Activated B cell treated with CpG ODN at 0.5 μM for 24 hours (primary cell): Measurements from ENCODE around the gene CASTOR2. TPM values are rescaled to one million over a fixed set of nuclear protein-coding genes. Genes with fewer than 3 reads are reported as not detected.
"Not testable (repeated sequence)": the region's sequence is repeated elsewhere in the genome, so short reads cannot be mapped to it uniquely, and the experiment has no call there.

ENCODE experiments used
- ATAC-seq: fragments of 200-7000 bp; cut with Tn5 transposase; one replicate; pipeline ENCODE4 v1.10.0; 2021; ENCODE audit warnings: low read depth, mild to moderate bottlenecking, moderate library complexity
- CTCF ChIA-PET: fragments of 350-600 bp; sonication (Branson Sonifier 250); formaldehyde crosslinking; loops from one replicate; lab custom pipeline; 2021; ENCODE audit warnings: antibody characterized with exemption; lab: Charles Lee
- POLR2A ChIA-PET: fragments of 350-600 bp; sonication (Branson Sonifier 250); formaldehyde crosslinking; loops from one replicate; lab custom pipeline; 2021; ENCODE audit warnings: antibody characterized with exemption; lab: Charles Lee
- DNase-seq: peaks from one replicate; pipeline ENCODE4 v3.0.0; 2022
- H3K27ac Mint-ChIP-seq: one replicate; pipeline ENCODE4 v1.8.0; 2020; ENCODE audit warnings: mixed read lengths
- H3K27me3 Mint-ChIP-seq: one replicate; pipeline ENCODE4 v1.8.0; 2021; ENCODE audit warnings: mixed read lengths
- H3K36me3 Mint-ChIP-seq: one replicate; pipeline ENCODE4 v1.8.0; 2021; ENCODE audit warnings: low read depth, mixed read lengths
- H3K4me1 Mint-ChIP-seq: one replicate; pipeline ENCODE4 v1.8.0; 2021; ENCODE audit warnings: mixed read lengths
- H3K4me3 Mint-ChIP-seq: one replicate; pipeline ENCODE4 v1.8.0; 2020; ENCODE audit warnings: mild to moderate bottlenecking, mixed read lengths
- H3K9me3 Mint-ChIP-seq: one replicate; pipeline ENCODE4 v1.8.0; 2020; ENCODE audit warnings: mixed read lengths
- CTCF ChIP-seq: fragments of 200-600 bp; IDR thresholded peaks from one replicate; pipeline ENCODE4 v1.8.0; 2022; ENCODE audit warnings: antibody characterized with exemption, mild to moderate bottlenecking
- intact Hi-C: fragments of 100-400 bp; cut with micrococcal nuclease; formaldehyde crosslinking; loops from one replicate; pipeline ENCODE4 v1.15.1; 2024
- total RNA-seq: library from RNA; stranded (reverse); gene quantifications from 2 replicates; pipeline ENCODE4 v1.2.3, GENCODE V29; 2022

Gene CASTOR2
- total RNA-seq, 1 donor from 2014 or later = 0.73 TPM

GRCh38 chr7:74997811-74998210 lies 33.3 kb downstream of the CASTOR2 start:
- H3K9me3 Mint-ChIP-seq, ATAC-seq, H3K4me3 Mint-ChIP-seq, H3K4me1 Mint-ChIP-seq, H3K27ac Mint-ChIP-seq, H3K27me3 Mint-ChIP-seq, DNase-seq, intact Hi-C loops, POLR2A ChIA-PET, CTCF ChIA-PET, H3K36me3 Mint-ChIP-seq: not testable (repeated sequence)

GRCh38 chr7:75001356-75001755 lies 36.9 kb downstream of the CASTOR2 start:
- intact Hi-C loops, H3K4me1 Mint-ChIP-seq, H3K36me3 Mint-ChIP-seq, ATAC-seq, CTCF ChIA-PET, H3K27me3 Mint-ChIP-seq, H3K9me3 Mint-ChIP-seq, DNase-seq, H3K27ac Mint-ChIP-seq, H3K4me3 Mint-ChIP-seq, POLR2A ChIA-PET: not testable (repeated sequence)

- no peaks in the 10 kb centered on the region for H3K9me3 Mint-ChIP-seq
- ATAC-seq (no peak), DNase-seq (no peak)
- intact Hi-C loops = no loop called here
- no peaks in the 10 kb centered on the region for H3K27me3 Mint-ChIP-seq
- CTCF ChIA-PET = no interaction called here
- TF ChIP-seq CTCF = no peak
- no peaks in the 10 kb centered on the region for H3K4me1 Mint-ChIP-seq
- no peaks in the 10 kb centered on the region for H3K36me3 Mint-ChIP-seq
- no peak overlapping the region for H3K4me3 Mint-ChIP-seq
- no peak overlapping the region for H3K27ac Mint-ChIP-seq
- POLR2A ChIA-PET = no interaction called here
Measured at GRCh38 chr7:75010036-75010435, 45.5 kb downstream of the CASTOR2 start.

GRCh38 chr7:75017832-75018231 lies 53.3 kb downstream of the CASTOR2 start:
- Mint-ChIP-seq H3K27me3 (no peaks in the 10 kb centered on the region), H3K36me3 (no peaks in the 10 kb centered on the region), H3K9me3 (no peaks in the 10 kb centered on the region), H3K4me1 (no peaks in the 10 kb centered on the region), H3K4me3 (no peak overlapping the region), H3K27ac (no peak overlapping the region)
- ChIA-PET POLR2A (no interaction called here), CTCF (no interaction called here)
- intact Hi-C loops = no loop called here
- TF ChIP-seq CTCF = no peak
- DNase-seq (no peak), ATAC-seq (no peak)

- ATAC-seq (no peak), DNase-seq (no peak)
- H3K27me3 Mint-ChIP-seq = no peaks in the 10 kb centered on the region
- H3K27ac Mint-ChIP-seq = no peak overlapping the region
- TF ChIP-seq CTCF = no peak
- intact Hi-C loops = no loop called here
- H3K4me1 Mint-ChIP-seq = no peaks in the 10 kb centered on the region
- no peaks in the 10 kb centered on the region for H3K36me3 Mint-ChIP-seq
- CTCF ChIA-PET = no interaction called here
- H3K9me3 Mint-ChIP-seq = no peaks in the 10 kb centered on the region
- no peak overlapping the region for H3K4me3 Mint-ChIP-seq
- POLR2A ChIA-PET = no interaction called here
Measured at GRCh38 chr7:75018570-75019364, 54.3 kb downstream of the CASTOR2 start.

GRCh38 chr7:75019800-75020199 lies 55.3 kb downstream of the CASTOR2 start:
- DNase-seq (no peak), ATAC-seq (no peak)
- H3K4me3 Mint-ChIP-seq = no peak overlapping the region
- no peaks in the 10 kb centered on the region for H3K36me3 Mint-ChIP-seq
- CTCF ChIA-PET = no interaction called here
- H3K4me1 Mint-ChIP-seq = no peaks in the 10 kb centered on the region
- no peaks in the 10 kb centered on the region for H3K27me3 Mint-ChIP-seq
- TF ChIP-seq CTCF = no peak
- no peaks in the 10 kb centered on the region for H3K9me3 Mint-ChIP-seq
- POLR2A ChIA-PET = no interaction called here
- intact Hi-C loops = no loop called here
- H3K27ac Mint-ChIP-seq = no peak overlapping the region
